ENCODE data around the gene IPO4. TPM values are rescaled to one million over a fixed set of nuclear protein-coding genes. Genes with fewer than 3 reads are reported as not detected.

The IPO4 gene, protein sequence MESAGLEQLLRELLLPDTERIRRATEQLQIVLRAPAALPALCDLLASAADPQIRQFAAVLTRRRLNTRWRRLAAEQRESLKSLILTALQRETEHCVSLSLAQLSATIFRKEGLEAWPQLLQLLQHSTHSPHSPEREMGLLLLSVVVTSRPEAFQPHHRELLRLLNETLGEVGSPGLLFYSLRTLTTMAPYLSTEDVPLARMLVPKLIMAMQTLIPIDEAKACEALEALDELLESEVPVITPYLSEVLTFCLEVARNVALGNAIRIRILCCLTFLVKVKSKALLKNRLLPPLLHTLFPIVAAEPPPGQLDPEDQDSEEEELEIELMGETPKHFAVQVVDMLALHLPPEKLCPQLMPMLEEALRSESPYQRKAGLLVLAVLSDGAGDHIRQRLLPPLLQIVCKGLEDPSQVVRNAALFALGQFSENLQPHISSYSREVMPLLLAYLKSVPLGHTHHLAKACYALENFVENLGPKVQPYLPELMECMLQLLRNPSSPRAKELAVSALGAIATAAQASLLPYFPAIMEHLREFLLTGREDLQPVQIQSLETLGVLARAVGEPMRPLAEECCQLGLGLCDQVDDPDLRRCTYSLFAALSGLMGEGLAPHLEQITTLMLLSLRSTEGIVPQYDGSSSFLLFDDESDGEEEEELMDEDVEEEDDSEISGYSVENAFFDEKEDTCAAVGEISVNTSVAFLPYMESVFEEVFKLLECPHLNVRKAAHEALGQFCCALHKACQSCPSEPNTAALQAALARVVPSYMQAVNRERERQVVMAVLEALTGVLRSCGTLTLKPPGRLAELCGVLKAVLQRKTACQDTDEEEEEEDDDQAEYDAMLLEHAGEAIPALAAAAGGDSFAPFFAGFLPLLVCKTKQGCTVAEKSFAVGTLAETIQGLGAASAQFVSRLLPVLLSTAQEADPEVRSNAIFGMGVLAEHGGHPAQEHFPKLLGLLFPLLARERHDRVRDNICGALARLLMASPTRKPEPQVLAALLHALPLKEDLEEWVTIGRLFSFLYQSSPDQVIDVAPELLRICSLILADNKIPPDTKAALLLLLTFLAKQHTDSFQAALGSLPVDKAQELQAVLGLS
- 54.2 and 59.3 TPM in 2 replicates for total RNA-seq (2013; cell fraction: nucleolus; rRNA removed)
- 77.1 and 139 TPM in 2 replicates for total RNA-seq (2014; rRNA removed)
- 21.8 and 23.0 TPM in 2 replicates for total RNA-seq (2014; rRNA removed; fragmentation: Illumina TruSeq; extraction: Trizol)
- 88.9 and 113 TPM in 2 replicates for total RNA-seq (2021)
- 17.0 TPM for polyA plus RNA-seq (2011; ENCODE audit: low read depth)
- polyA plus RNA-seq (2011; rRNA removed): 6.6 and 12.6 TPM in 2 replicates
- polyA plus RNA-seq (2011; cell fraction: cytosol; rRNA removed): 24.6 and 25.9 TPM in 2 replicates
- polyA plus RNA-seq (2011; cell fraction: nucleus; rRNA removed): 115 and 166 TPM in 2 replicates
- polyA plus RNA-seq (2012): 28.3 and 30.4 TPM in 2 replicates
- polyA plus RNA-seq (2014; fragmentation: Illumina TruSeq; extraction: Trizol): 15.5 and 30.7 TPM in 2 replicates
- 10 to 100 TPM in 1 of 2 experiments, 1 to 10 TPM in 1; 7.8 to 10.3 TPM for polyA plus RNA-seq (2014; fragmentation: Nextera tagmentation; extraction: Ambion mirVana)
- 44.5 and 72.1 TPM in 2 replicates for polyA plus RNA-seq (2014; rRNA removed)
- polyA plus RNA-seq (2016; fragmentation: Nextera tagmentation; extraction: Ambion mirVana): 100 to 1,000 TPM in 1 of 2 experiments, 10 to 100 TPM in 1; 92.1 to 104 TPM
- 27.1 and 30.7 TPM in 2 replicates for polyA minus RNA-seq (2011; rRNA and poly(A)+ RNA removed)
- polyA minus RNA-seq (2011; cell fraction: cytosol; rRNA and poly(A)+ RNA removed): 19.9 and 21.7 TPM in 2 replicates
- polyA minus RNA-seq (2011; cell fraction: nucleus; rRNA and poly(A)+ RNA removed): 74.0 and 145 TPM in 2 replicates
- Bru-seq, nascent RNA: percentile 65 among the genes with signal in this experiment
- BruChase-seq, experiment 1, labeled RNA remaining after a 6-hour chase: percentile 70 among the genes with signal in this experiment
- percentile 69 among the genes with signal in this experiment for BruChase-seq, experiment 2, labeled RNA remaining after a 2-hour chase
- long read RNA-seq, experiment 1, transcript IPO4-201 (30 exons, 3,646 nt): major isoform, 17 of 25 reads
- long read RNA-seq, experiment 1, partial matches to known transcripts: 4 of 25 reads
- long read RNA-seq, experiment 1, other reads (novel, unspliced or antisense): 4 of 25 reads
- long read RNA-seq, experiment 2, partial matches to known transcripts: 1 of 6 reads
- long read RNA-seq, experiment 2, other reads (novel, unspliced or antisense): 1 of 6 reads

GRCh38 chr14:24188251-24189058, at the start of gene IPO4:
Gene IPO4 (minus strand): TSS chr14:24188816. CDS start chr14:24188787, 29 bp downstream.
- ChIA-PET POLR2A (interaction anchor here (0.9 to 3.0 kb wide), 8 partner anchors 13 to 242 kb away, joined by 3 to 28 read pairs (median 6); partner anchors contain the start of genes CHMP4A, CIDEB, IRF9 and PSME1), CTCF (interaction anchor here (0.6 to 2.2 kb wide), 8 partner anchors 13 to 1814 kb away, joined by 3 to 9 read pairs (median 6); partner anchors contain the start of genes CHMP4A, CIDEB, IRF9 and TINF2), SMC1A (ENCODE audit: uncharacterized antibody, unreplicated experiment) (interaction anchor here (0.9 to 1.6 kb wide), 7 partner anchors 27 to 120 kb away, joined by 3 to 11 read pairs (median 4); partner anchors contain the start of genes CIDEB, DCAF11, IRF9 and NRL), RAD21 (ENCODE audit: unreplicated experiment) (interaction anchor here (0.6 to 2.8 kb wide), 14 partner anchors 25 to 131 kb away, joined by 3 to 13 read pairs (median 4); partner anchors contain the start of genes CHMP4A, CIDEB, DCAF11 and DHRS1)
- Histone ChIP-seq H3K27me3 (replicated peaks in 1 of 2; ENCODE audit: control insufficient read depth in 2 of 2, insufficient read depth in 2 of 2, low read length in 1 of 2) (no peaks in the 10 kb centered on the region), H3K4me3 (peak within 1 kb of the TSS; percentile 79), H3K27ac (ENCODE audit: control insufficient read depth, insufficient read depth) (peak within 1 kb of the TSS; percentile 34), H4K20me1 (ENCODE audit: control insufficient read depth, insufficient read depth) (no peaks in the 10 kb centered on the region), H3K79me2 (ENCODE audit: control insufficient read depth, insufficient read depth, low read length) (peaks cover 22% of the 10 kb centered on the region), H3K9me3 (replicated peaks; ENCODE audit: control insufficient read depth, insufficient read depth, low read length) (no peaks in the 10 kb centered on the region), H3K9ac (ENCODE audit: control insufficient read depth, insufficient read depth, low read length) (peak within 1 kb of the TSS; percentile 69), H2AFZ (ENCODE audit: control insufficient read depth, low read depth, low read length) (peak within 1 kb of the TSS; percentile 69), H3K4me1 (ENCODE audit: control insufficient read depth, insufficient read depth, low read length) (0 out of 2 replicates have a peak, but pooled peaks cover 4% of the 10 kb centered on the region), H3K4me2 (ENCODE audit: control insufficient read depth, insufficient read depth) (peak within 1 kb of the TSS; percentile 78), H3K36me3 (ENCODE audit: control insufficient read depth in 2 of 2, insufficient read depth in 2 of 2, low read length in 1 of 2) (peaks cover 18 to 19% of the 10 kb centered on the region in 2 experiments)
- in situ Hi-C loops (cut with MboI): no loop called here
- FAIRE-seq: peak; percentile 99
- peak; percentile 94 for ATAC-seq
- intact Hi-C loops (cut with micrococcal nuclease; ENCODE audit: unreplicated experiment): loop anchor here (2.0 kb wide), 1 partner anchor 108 kb away; no protein-coding TSS in a partner anchor
- DNase-seq (ENCODE audit: low read depth, low spot score): peak; percentile 88
- no TSS peak for BruUV-seq (replicated peaks)
- 1% methylated on average over 64 of the region's 65 CpGs for WGBS (ENCODE audit: insufficient coverage, insufficient replicate concordance, low lambda C conversion rate, missing lambda C conversion rate)
- no peak for TF ChIP-seq RBBP5 (conservative IDR thresholded peaks at IDR 0.05)
- peak; percentile 55; the same call in 1 of the 2 replicates for TF ChIP-seq SREBF1 (IDR thresholded peaks at IDR 0.05; ENCODE audit: low read length)
- TF ChIP-seq ZNF24 (IDR thresholded peaks at IDR 0.05): peak; percentile 81
- TF ChIP-seq KLF5 (IDR thresholded peaks at IDR 0.05; ENCODE audit: partially characterized antibody): no peak
- peak; percentile 89 for TF ChIP-seq NR2C1 (IDR thresholded peaks at IDR 0.05)
- TF ChIP-seq RAD51 (IDR thresholded peaks at IDR 0.05): peak; percentile 78
- no peak for TF ChIP-seq CEBPB (IDR thresholded peaks at IDR 0.05; ENCODE audit: borderline replicate concordance in 1 of 2, low read depth in 2 of 2, low read length in 2 of 2)
- TF ChIP-seq CHD4 (IDR thresholded peaks at IDR 0.05): no peak

All from GM12878 (cell line).